Measurements from ENCODE around the gene GCAT.

GCAT gene

DNA sequence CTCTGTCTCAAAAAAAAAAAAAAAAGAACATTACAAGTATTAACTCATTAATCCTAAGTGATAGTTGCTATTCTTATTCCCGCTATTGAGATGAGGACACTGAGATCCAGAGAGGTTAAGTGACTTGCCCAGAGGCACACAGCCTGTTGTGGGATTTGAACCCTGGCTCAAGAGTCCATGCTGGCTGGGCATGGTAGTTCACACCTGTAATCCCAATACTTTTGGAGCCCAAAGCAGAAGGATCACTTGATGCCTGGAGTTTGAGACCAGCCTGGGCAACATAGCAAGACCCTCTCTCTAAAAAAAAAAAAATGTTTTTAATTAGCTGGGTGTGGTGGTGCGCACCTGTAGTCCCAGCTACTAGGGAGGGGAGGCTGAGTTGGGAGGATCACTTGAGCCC is 4.1 kb downstream of the GCAT start:
- DNase-seq (ENCODE audit: low read depth): no peak

DNA sequence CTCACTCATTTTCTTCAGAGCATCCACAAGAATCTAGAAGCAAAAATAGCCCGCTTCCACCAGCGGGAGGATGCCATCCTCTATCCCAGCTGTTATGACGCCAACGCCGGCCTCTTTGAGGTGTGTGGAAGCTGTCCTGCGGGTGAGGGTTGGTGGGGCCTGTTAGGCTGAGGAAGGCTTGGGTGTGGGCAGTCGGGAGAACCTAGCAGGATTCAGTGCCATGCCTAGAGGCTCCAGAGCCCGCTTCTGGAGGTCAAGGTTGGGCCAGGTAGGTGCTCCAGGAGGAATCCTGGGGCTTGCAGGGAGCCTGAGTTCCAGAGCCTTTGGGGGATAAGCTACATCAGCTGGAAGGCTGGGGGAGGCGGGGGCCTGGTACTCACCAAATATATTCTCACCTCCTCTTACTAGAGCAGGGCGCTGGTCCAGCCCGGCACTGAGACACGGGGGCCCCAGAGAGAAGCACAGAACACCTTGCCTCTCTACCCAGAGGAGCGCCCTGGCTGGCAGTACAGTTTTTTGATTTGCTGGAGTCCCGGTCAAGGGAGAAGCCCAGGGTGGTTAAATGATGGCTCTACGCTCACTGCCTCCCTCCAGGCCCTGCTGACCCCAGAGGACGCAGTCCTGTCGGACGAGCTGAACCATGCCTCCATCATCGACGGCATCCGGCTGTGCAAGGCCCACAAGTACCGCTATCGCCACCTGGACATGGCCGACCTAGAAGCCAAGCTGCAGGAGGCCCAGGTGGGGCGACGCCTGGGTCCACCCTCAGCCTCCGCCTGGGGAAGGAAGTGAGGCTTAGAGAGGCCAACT is 5.3 kb downstream of the GCAT start:
- no peak for DNase-seq (ENCODE audit: low read depth)

DNA sequence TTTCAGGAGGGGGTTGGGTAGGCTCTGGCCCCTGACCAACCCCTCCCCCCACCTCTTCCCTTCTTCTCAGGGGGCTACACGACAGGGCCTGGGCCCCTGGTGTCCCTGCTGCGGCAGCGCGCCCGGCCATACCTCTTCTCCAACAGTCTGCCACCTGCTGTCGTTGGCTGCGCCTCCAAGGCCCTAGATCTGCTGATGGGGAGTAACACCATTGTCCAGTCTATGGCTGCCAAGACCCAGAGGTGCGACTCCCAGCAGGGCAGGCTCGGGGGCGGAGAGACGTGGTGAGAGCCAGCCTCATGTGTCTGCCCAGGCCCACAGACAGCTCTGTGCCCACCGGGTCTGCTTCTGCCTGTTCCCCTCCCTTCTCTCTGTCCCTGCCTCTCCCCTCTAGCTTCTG is 7.9 kb downstream of the GCAT start:
- DNase-seq (ENCODE audit: low read depth): no peak

DNA sequence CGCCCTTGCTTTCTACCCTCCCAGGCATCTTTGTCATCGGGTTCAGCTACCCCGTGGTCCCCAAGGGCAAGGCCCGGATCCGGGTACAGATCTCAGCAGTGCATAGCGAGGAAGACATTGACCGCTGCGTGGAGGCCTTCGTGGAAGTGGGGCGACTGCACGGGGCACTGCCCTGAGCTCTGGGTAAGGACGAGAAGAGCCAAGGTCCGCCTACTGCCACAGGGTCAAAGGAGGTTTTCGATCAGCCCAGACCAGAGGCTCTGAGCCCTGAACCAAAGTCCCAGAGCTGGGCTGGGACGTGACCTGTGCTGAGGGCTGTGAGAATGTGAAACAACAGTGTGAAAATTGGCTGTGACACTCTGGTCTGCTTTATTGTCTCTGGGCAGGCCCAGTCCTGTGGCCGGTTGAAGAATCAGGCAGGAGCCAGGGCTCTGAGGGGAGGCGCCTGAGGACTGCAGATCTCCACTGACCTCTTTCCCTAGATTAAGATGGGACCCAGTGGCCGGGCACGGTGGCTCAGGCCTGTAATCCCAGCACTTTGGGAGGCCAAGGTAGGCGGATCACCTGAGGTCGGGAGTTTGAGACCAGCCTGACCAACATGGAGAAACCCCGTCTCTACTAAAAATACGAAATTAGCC is 8.9 kb downstream of the GCAT start:
- no peak for DNase-seq (ENCODE audit: low read depth)

DNA sequence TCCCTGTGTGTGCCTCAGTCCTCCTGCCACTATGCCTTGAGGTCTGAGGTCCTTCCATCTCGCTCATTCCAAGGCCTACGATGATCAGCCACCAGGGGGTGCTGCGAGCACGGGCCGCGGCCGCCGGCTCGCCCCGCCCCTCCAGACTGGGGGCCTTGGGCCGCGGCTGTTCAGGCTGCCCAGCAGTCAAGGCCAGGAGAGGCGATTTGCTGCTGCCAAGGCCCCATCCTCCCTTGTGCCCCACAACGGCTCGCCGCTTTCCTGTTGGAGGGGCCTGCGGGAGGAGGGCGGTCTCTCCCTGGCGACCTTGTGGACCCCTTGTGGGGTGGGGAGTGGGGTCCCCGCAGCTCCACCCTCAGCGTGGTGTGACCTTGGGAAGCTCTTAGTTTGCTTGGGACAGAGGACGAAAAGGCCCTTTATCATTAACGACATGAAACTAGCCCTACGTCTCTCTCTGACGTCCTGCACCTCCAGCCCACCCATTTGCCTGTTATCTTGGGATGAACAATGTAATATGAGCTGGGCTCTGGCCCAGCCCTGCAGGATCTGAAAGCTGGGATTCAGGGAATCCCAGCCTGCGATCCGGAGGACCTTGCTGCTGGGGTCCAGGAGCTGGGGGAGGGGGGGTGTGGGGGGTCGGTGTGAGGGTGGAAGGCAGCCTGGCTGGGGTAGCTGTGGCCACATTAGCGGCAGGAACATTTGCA is 10.1 kb downstream of the GCAT start:
- no peak for DNase-seq (ENCODE audit: low read depth)

DNA sequence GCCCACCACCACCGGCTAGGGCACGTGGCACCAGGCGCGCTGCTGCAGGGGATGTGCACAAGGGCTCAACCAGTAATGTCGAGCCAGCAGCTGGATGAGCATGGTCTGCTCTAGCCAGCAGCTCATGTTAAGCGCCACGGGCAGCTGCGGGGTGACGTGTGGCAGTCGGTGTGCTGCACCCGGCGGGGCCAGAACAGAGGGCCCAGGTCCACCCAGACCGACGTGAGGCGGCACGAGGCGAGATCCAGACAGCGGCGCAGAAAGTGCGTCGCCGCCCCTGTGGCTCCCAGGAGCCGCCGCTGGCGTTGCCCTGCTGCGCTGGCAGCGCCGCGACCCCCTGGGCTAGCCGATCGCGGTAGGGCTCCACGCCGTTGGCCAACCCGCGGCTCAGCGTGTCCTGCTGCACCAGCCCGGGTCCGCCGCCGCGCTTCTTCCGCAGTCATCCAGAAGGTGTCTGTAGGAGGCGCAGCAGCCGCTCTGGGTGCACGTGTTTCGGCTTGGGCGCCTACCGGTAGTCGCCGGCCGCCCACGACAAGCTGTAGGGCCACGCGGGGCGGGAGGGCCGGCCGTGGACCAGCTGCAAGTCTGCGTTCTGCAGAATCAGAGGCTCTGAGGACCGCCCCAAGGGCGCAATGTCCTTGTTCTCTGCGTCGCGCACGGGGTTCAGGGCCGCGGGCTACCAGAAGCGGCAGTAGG is 10.8 kb downstream of the GCAT start:
- no peak for DNase-seq (ENCODE audit: low read depth)

DNA sequence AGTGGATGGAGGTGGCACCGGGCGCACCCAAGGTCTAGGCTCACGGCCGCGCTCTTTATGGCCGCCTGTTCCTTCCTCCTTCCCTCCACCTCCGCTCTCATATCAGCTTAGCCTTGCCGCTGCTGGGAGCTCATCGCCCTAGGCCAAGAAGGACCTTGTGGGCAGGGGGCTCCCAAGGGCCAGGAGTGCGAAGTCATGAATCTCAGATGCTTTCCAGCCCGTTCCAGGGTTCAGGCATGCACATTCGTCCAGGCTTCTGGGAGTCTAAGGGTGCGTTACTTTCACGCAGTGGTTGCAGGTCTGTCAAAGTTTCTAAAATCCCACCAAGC is 11.3 kb downstream of the GCAT start:
- no peak for DNase-seq (ENCODE audit: low read depth)

DNA sequence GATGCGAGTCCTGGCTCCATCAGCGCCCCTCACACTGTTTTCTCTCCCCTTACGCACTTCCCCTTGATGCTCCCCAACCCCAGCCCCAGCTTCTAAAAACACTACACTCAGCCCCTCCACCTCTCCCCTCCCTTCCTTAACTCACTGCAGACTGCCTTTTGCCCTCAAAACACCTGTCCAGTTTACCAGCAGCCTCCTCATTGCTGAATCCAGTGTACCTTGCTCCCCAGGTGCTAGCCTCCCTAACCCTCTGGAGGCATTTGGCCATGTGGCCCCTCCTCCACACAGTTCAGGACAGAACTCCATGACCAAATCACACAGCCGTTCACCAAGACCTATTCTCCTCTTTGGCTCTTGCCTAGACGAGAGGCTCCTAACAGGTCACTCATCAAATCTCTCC is 12.6 kb downstream of the GCAT start:
- no peak for DNase-seq (ENCODE audit: low read depth)

DNA sequence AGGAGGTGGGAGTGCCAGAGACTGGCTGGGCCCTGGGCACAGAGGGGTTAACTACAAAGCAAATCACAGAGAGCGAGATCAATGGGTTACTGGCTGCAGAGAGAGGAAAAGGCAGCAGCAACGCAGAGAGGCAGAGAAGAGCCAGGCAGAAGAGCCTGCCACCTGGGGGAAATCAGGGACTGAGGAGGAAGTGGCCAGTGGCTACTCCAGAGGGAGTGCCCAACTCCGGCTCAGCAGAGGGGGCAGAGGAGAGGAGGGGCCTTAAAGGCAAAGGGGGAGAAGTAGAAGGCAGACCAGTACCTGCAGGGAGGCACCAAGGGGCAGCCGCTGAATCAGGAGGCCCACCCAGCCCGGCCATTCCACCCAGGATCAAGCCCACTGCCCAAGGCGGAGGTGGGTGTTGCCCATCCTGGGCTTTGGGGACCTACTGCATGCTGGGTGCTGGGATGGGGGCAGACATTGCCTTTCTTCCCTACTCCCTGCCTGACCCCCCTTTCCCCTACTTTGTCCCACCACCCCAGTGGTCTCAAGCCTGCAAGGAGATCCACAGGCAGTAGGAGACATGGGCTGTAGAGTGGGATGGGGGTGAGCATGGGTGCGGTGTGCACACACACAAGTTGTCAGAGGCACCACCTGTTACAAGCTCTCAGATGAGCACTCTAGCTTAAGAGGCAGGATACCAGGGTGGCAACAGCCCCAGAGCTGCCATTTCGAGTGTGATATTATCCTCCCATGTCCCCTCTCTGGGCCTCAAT is 14.5 kb downstream of the GCAT start:
- no peak for DNase-seq (ENCODE audit: low read depth)

DNA sequence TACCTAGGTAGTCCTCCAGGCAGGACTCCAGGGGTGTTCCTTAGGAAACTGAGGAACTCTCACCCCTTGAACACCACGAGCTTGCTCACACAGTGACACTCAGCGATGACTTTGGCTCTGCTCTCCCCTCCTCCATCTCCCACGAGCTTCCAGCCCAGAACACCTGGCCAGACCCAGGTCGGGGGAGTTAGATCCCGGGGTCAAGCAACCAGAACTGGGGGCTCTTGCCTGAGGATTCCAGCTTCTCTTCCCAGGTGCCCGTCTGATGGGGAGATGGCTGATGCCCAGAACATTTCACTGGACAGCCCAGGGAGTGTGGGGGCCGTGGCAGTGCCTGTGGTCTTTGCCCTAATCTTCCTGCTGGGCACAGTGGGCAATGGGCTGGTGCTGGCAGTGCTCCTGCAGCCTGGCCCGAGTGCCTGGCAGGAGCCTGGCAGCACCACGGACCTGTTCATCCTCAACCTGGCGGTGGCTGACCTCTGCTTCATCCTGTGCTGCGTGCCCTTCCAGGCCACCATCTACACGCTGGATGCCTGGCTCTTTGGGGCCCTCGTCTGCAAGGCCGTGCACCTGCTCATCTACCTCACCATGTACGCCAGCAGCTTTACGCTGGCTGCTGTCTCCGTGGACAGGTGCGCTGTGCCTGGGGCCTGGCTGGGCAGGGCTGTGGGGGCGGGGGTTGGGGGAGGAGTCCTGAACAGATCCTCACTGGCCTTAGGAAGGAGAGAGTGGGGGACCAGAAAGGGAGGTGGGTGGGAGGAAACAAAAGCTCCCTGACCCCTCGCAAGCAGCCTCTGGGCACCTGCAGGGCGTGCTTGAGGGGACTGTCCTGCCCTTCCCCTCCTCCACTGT is 15.6 kb downstream of the GCAT start, which contains the start of gene GALR3:
GALR3 (plus strand) TSS at position 249 of the 852 bp plus-strand sequence; CDS start at position 274, 25 bp downstream.
- DNase-seq (ENCODE audit: low read depth): no peak

DNA sequence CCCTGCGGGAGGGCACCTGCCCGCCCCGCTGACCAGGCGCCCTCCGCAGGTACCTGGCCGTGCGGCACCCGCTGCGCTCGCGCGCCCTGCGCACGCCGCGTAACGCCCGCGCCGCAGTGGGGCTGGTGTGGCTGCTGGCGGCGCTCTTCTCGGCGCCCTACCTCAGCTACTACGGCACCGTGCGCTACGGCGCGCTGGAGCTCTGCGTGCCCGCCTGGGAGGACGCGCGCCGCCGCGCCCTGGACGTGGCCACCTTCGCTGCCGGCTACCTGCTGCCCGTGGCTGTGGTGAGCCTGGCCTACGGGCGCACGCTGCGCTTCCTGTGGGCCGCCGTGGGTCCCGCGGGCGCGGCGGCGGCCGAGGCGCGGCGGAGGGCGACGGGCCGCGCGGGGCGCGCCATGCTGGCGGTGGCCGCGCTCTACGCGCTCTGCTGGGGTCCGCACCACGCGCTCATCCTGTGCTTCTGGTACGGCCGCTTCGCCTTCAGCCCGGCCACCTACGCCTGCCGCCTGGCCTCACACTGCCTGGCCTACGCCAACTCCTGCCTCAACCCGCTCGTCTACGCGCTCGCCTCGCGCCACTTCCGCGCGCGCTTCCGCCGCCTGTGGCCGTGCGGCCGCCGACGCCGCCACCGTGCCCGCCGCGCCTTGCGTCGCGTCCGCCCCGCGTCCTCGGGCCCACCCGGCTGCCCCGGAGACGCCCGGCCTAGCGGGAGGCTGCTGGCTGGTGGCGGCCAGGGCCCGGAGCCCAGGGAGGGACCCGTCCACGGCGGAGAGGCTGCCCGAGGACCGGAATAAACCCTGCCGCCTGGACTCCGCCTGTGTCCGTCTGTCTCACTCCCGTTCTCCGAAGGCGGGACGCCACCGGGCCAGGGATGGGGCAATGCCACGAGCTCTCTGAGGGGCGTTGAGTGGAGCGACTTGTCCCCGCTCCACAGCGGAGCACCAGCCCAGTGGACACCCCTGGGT is 17.2 kb downstream of the GCAT start:
- no peak for DNase-seq (ENCODE audit: low read depth)

DNA sequence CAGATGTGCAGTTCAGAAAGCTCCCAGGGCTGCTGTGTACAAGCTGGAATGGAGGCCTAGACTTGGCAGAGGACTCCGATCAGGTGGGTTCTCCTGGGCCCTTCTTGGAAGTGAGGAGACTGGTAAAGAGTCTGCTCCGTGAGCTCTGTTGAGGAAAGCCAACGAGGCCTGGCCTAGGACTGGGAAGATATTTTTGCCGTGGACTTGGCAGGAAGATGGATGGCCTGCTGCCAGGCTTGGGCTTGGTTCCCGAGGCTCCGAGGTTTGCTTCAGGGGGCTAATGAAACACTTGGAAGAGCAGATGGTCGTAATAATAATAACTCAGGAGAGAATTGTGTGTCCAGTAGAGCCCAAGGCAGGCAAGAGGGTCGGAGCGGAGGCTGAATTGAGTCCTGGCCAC is 19.3 kb downstream of the GCAT start:
- no peak for DNase-seq (ENCODE audit: low read depth)

DNA sequence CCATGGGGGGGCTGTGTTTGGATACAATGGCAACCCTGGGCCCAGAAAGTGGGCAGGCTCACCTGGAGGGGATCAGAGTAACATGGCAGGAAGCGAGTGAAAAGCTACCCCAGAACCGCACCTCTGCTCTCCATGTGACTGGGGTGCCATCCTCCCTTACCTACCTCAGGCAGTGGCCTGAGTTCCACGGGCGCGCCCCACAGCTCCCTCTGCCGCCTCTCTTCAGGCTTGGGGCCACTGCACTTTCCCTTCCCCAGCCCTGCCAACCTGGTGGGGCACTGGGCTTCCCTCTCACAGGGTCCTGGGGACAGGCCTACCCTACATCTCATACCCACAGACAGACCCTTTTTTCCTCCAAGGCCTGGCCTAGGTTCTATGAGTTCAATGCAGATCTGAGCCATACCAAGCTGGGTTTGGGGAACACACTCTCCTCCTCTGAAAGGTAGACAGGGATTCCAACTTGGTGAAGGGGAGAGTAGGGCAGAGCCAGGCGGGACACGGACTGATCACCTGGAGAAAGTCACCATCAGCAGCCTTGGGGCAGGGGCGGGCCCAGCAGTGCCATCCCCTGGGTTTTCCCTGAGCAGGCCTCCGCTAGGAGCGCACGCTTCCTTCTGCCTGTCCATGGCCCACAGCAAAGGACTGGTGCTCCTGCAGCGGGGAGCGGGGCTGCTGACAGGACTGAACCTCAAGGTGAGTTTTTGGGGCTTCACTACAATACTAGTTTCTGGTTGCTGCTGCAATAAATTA is 22.5 kb downstream of the GCAT start:
- no peak for DNase-seq (ENCODE audit: low read depth)

DNA sequence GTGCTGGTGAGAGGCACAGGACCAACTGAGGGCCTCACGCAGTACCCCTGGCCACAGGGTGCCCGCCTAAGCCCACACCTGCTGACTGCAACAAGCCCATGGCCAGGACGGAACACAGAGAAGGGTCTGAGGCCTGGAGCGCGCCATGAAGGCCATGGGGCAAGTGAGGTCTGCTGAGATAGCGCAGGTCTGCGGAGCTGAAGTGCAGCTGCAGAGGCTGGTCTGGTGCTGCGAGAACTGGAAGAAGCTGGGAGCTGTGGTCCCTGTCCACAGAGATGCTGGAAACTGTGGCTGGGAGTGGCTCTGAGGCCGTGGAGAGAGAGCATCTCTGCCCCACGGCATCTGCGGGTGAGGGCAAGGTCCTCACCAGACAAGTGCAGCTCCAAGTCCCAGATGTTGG is 23.7 kb downstream of the GCAT start:
- no peak for DNase-seq (ENCODE audit: low read depth)

DNA sequence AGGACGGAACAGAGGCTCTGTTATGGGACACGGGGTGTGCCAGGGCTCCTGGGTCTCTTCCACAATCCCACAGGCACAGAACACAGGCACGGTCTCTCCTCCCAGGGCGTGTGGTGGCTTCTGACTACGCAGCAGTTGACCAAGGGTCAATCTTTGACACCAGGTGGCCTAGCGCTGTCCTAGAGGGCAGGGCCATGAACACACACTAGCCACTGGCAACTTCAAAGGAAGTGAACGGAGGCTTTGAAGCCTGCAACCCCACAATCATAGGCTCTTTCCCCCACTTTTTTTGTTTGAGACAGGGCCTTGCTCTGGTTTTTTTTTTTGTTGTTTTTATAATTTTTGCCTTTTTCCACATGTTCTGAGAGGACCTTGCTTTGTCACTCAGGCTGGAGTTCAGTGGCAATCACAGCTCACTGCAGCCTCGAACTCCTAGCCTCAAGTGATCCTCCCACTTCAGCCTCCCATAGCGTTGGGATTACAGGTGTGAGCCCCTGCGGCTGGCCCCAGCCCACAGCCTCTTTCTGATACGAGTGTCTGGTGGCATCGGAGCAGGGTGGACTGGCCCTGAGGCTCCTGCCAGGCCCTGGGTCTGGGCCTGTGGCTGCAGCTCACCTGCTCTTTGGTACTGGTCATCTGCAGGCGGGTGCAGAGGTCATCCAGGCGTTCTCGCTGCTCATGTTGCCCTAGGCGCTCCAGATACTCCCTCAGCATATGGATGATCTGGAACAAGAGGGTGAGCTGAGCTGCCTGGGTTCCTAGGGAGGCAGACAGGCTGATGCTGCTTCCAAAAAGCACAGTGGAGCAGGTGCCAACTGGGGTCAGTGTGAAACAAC is 24.5 kb downstream of the GCAT start:
- DNase-seq (ENCODE audit: low read depth): no peak

DNA sequence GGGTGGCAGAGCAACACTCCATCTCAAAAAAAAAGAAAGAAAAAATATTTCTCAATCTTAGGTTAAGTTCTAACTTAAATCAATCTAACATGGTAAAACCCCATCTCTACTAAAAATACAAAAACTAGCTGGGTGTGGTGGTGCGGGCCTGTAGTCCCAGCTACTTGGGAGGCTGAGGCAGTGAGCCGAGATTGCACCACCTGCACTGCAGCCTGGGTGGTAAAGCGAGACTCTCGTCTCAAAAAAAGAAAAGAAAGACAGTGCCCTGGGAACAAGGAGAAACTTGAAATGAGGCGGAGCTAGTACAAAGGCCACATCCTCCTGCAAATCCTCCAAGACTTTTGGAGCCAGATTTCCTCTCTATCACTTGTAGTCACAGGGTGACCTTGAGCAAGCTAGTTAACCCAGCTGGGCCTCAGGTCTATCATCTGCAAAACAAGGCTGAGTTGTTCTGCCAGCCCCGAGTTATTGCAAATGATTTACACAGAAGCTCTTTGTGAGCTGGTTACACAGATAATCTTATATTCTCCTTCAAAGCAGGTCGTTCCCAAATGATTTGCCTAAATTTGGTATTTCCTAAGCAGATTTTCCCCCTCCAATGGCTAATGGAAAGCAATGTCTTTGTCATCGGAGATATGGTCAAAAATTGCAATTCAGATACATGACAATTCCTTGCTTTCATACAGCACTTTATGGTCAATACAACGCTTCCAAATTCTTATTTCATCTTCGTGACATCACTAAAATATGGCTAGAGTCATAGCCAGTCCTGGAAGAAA is 34.5 kb downstream of the GCAT start:
- DNase-seq (ENCODE audit: low read depth): no peak

DNA sequence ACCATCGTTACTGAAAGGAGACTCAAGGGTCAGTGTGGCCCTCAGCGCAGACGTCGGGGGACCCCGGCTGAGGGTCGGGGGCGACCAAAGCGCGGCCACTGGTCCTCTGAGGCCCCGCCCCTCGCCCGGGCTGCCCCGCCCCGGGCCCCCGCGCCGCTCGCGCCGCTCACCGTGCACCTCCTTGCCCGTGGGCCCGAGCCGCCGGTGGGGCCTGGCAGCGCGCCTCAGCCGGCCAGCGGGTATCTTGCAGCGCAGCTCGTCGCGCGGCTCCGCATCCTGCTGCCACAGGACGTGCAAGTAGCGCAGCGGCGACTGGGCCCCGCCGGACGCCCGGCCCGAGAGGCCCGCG is 36.0 kb downstream of the GCAT start:
- no peak for DNase-seq (ENCODE audit: low read depth)

Data from GM04503 (cell line).